Karpas-422 (cell line): ENCODE measurements around the gene COPE. TPM values are rescaled to one million over a fixed set of nuclear protein-coding genes. Genes with fewer than 3 reads are reported as not detected.

Experiments
- DNase-seq: peaks from one replicate; pipeline ENCODE4 v3.0.0-alpha.2; 2015
- H2AFZ ChIP-seq: fragments of 200-600 bp; sonication (generic); 2 replicates; pipeline ENCODE4 v1.6.1; 2014; ENCODE audit warnings: antibody characterized with exemption, low read length, mixed read lengths
- H3K27ac ChIP-seq: fragments of 200-600 bp; sonication (generic); 2 replicates; pipeline ENCODE4 v1.5.1; 2014; ENCODE audit warnings: mild to moderate bottlenecking, low read length, moderate library complexity
- H3K27me3 ChIP-seq: fragments of 200-600 bp; sonication (generic); 2 replicates; pipeline ENCODE4 v1.6.1; 2014; ENCODE audit warnings: low read length, mixed read lengths
- H3K36me3 ChIP-seq: fragments of 200-600 bp; sonication (generic); 2 replicates; pipeline ENCODE4 v1.6.1; 2014; ENCODE audit warnings: low read length, mixed read lengths; ENCODE audit not compliant: insufficient read depth
- H3K4me1 ChIP-seq: fragments of 200-600 bp; sonication (generic); 2 replicates; pipeline ENCODE4 v1.6.1; 2014; ENCODE audit warnings: mild to moderate bottlenecking, low read length, mixed read lengths
- H3K4me2 ChIP-seq: fragments of 200-600 bp; sonication (generic); 2 replicates; pipeline ENCODE4 v1.6.1; 2014; ENCODE audit warnings: low read length, low read depth, mild to moderate bottlenecking; ENCODE audit not compliant: poor library complexity, severe bottlenecking
- H3K4me3 ChIP-seq: fragments of 200-600 bp; sonication (generic); 2 replicates; pipeline ENCODE4 v1.5.1; 2014; ENCODE audit warnings: mild to moderate bottlenecking, antibody characterized with exemption, low read length, mixed read lengths
- H3K79me2 ChIP-seq: fragments of 200-600 bp; sonication (generic); 2 replicates; pipeline ENCODE4 v1.6.1; 2014; ENCODE audit warnings: mild to moderate bottlenecking, low read length, mixed read lengths
- H3K9ac ChIP-seq: fragments of 200-600 bp; sonication (generic); 2 replicates; pipeline ENCODE4 v1.6.0; 2014; ENCODE audit warnings: low read length
- H3K9me2 ChIP-seq: fragments of 200-600 bp; sonication (generic), shearing (Covaris generic); replicated peaks from 2 replicates; pipeline ENCODE4 v1.6.0; 2014; ENCODE audit warnings: mild to moderate bottlenecking, low read length, moderate library complexity; ENCODE audit not compliant: insufficient read depth
- H3K9me3 ChIP-seq: fragments of 300-700, 200-600 bp; sonication (generic); 2 replicates; pipeline ENCODE4 v1.6.1; 2014; ENCODE audit warnings: low read length, mixed read lengths
- H4K20me1 ChIP-seq: fragments of 200-600 bp; sonication (generic); 2 replicates; pipeline ENCODE4 v1.6.1; 2014; ENCODE audit warnings: mild to moderate bottlenecking, antibody characterized with exemption, low read length, low read depth; ENCODE audit not compliant: insufficient read depth
- total RNA-seq: library from RNA; depleted of rRNA; stranded (reverse); fragments of >200 nt; shearing (Covaris generic); gene quantifications from 2 replicates; pipeline ENCODE4 v1.2.3, GENCODE V29; 2014; ENCODE audit warnings: low replicate concordance

COPE gene
- total RNA-seq, 1 experiment from 2014 or later = 145 TPM

DNA sequence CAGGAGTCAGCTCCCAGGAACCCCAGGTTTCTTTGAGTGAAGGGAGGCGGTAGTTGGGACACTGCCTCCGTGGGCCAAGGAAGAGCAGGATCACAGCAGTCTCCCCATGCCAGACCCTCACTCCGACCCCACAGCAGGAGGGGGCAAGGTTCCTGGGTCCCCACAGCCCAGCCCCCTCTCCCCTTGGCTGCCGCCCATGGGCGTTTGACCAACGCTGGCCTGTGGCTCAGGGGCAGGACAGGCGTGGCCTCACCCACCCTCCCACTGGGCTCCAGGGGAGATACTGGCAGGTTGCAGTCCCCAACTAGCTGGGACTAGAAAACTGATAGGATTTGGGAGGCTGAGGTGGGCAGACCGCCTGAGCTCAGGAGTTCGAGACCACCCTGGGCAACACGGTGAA is 9.2 kb downstream of the COPE start:
- no peaks in the 10 kb centered on the region for H3K9me2 ChIP-seq
- no peak overlapping the region for H3K9ac ChIP-seq
- H3K4me2 ChIP-seq = no peak overlapping the region
- DNase-seq = no peak
- no peak overlapping the region for H2AFZ ChIP-seq
- H3K27me3 ChIP-seq = no peaks in the 10 kb centered on the region
- peaks cover 4% of the 10 kb centered on the region; the same call in 1 of the 2 replicates for H3K36me3 ChIP-seq
- H3K79me2 ChIP-seq = peaks cover 11% of the 10 kb centered on the region
- no peaks in the 10 kb centered on the region for H3K4me1 ChIP-seq
- H3K27ac ChIP-seq = no peak overlapping the region
- H4K20me1 ChIP-seq = peaks cover 10% of the 10 kb centered on the region; the same call in 1 of the 2 replicates
- H3K4me3 ChIP-seq = no peak overlapping the region
- no peaks in the 10 kb centered on the region for H3K9me3 ChIP-seq

DNA sequence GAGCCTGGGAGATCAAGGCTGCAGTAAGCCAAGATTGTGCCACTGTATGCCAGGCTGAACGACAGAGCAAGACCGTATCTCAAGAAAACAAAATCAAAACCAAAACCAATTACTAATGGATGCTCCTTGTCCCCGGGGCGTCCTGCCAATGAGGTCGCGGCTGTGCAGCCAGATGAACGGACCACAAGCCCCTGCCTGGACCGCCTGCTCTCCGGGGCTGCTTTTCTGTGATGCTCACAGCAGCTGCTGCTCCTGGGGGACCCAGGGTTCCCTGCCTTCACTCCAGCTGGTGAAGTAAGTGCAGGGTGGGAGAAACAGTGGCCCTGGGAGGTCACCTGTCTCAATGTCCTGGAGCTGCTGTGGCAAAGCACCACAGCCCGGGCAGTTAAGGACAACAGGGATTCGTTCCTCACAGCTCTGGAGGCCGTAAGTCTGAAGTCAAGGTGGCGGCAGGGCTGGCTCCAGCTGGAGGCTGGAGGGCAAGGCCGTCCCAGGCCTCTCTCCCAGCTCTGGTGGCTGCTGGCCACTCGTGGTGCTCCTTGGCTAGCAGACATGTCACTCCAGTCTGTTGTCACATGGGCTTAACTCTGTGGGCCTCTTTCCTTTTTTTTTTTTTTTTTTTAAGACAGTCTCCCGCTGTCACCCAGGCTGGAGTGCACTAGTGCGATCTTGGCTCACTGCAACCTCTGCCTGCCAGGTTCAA is 10.1 kb downstream of the COPE start:
- Histone ChIP-seq H3K27me3 (no peaks in the 10 kb centered on the region), H3K27ac (no peak overlapping the region), H3K9me3 (no peaks in the 10 kb centered on the region), H3K9ac (no peak overlapping the region), H3K79me2 (peaks cover 8% of the 10 kb centered on the region; the same call in 1 of the 2 replicates), H3K4me1 (no peaks in the 10 kb centered on the region), H3K4me2 (no peak overlapping the region), H3K36me3 (0 out of 2 replicates have a peak, but pooled peaks cover 3% of the 10 kb centered on the region), H3K9me2 (no peaks in the 10 kb centered on the region), H3K4me3 (no peak overlapping the region), H2AFZ (no peak overlapping the region), H4K20me1 (0 out of 2 replicates have a peak, but pooled peaks cover 9% of the 10 kb centered on the region)
- no peak for DNase-seq

DNA sequence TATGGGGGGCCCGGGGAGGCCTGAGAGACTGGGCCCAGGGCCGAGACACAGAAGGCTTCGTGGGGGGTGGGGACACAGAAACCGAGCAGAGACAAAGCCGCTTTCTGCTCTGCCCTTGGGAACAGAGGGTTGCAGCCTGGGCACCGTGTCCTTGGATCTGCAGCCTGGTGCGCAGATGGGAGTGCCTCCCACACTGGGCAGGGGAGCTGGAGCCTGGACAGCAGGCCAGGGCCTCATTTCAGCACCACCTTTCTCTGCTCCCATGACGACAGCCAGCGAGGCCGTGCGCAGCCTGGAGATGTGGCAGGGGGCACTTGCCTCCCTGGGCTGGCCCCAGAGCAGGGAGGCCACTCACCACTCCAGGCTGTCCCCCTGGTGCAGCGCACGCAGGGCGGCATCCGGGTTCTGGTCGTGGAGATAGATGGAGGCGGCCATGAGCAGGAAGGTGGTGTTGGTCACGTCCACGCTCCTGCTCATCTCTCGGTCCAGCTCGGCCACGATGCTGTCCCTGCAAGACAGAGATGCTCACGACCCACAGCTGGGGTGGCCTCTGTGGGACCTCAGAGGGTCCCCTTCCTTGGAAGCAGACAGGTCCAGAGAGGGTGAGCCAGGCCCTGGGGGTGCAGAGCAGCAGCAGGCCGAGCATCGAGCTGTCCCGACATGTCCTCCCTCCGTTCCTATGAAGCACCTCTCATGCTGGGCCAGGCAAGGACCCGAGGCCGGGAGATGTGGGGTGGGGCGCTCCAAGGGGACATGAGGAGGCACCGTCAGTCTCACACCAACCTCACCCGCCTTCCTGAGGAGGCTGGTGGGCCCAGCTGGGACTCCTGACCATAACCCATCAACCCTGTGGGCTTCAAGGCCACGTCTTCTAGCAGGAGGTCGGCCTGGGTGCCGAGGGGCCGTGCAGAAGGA is 12.3 kb downstream of the COPE start:
- Histone ChIP-seq H4K20me1 (0 out of 2 replicates have a peak, but pooled peaks cover 6% of the 10 kb centered on the region), H3K4me1 (no peaks in the 10 kb centered on the region), H3K4me2 (no peak overlapping the region), H2AFZ (no peak overlapping the region), H3K36me3 (no peaks in the 10 kb centered on the region), H3K27ac (no peak overlapping the region), H3K9me2 (no peaks in the 10 kb centered on the region), H3K4me3 (no peak overlapping the region), H3K27me3 (no peaks in the 10 kb centered on the region), H3K79me2 (no peaks in the 10 kb centered on the region), H3K9me3 (no peaks in the 10 kb centered on the region), H3K9ac (no peak overlapping the region)
- no peak for DNase-seq

DNA sequence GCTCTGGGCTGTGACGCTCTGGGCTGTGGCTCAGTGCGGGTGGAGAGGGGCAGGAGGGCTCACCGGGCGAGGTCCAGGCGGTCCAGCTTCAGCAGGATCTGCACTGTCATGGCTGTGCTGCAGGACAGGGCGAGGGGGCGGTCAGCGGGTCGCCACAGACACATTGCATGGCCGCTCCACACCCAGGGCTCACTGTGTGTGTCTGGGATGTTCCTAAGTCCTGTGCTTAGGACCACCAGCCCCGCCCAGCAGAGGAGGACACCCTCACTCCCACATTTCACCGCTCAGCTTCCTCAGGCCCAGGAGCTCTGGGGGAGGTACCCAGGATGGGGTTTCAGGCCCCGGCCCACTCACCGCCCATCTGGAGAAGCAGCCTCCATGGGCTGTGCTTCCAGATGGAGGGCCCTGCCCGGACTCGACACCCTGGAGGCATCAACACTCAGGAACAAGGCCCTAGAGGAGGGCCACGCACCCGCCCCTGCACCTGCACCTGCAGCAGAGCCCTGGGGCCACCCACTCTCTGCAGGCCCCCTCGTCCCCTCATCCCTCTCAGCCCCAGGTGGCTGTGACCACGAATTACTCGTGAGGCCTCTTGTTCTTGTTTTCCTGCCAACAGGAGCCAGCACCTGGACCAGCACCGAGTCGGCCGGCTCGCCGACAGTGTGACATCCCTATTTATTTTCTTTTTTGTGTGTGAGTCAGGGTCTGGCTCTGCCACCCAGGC is 13.5 kb downstream of the COPE start:
- Histone ChIP-seq H3K4me2 (no peak overlapping the region), H2AFZ (no peak overlapping the region), H3K36me3 (no peaks in the 10 kb centered on the region), H3K9me3 (no peaks in the 10 kb centered on the region), H3K27me3 (no peaks in the 10 kb centered on the region), H3K4me1 (no peaks in the 10 kb centered on the region), H3K9ac (no peak overlapping the region), H3K4me3 (no peak overlapping the region), H4K20me1 (0 out of 2 replicates have a peak, but pooled peaks cover 2% of the 10 kb centered on the region), H3K79me2 (no peaks in the 10 kb centered on the region), H3K9me2 (no peaks in the 10 kb centered on the region), H3K27ac (no peak overlapping the region)
- no peak for DNase-seq

DNA sequence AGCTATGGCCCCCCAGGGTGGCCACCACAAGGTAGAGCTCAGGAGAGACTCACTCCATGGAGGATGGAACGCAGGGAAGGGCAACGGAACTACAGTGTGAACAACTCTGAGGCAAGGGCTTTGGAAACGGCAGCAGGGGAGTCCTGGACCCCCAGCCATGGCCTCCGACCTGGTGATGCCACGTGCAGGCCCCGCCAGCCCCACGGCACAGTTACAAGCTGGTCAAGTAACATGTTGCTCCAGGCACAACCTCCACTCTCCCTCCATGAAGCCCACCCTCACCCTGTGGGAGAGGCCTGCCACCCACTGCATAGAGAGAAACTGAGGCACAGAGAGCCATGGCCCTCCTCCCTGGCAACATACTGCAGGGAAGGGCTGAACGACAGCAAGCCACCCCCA is 14.1 kb downstream of the COPE start:
- Histone ChIP-seq H3K27ac (no peak overlapping the region), H3K9me2 (no peaks in the 10 kb centered on the region), H3K4me3 (no peak overlapping the region), H3K79me2 (no peaks in the 10 kb centered on the region), H3K9ac (no peak overlapping the region), H2AFZ (no peak overlapping the region), H3K27me3 (no peaks in the 10 kb centered on the region), H3K4me1 (no peaks in the 10 kb centered on the region), H4K20me1 (no peaks in the 10 kb centered on the region), H3K36me3 (no peaks in the 10 kb centered on the region), H3K4me2 (no peak overlapping the region), H3K9me3 (no peaks in the 10 kb centered on the region)
- DNase-seq = no peak

DNA sequence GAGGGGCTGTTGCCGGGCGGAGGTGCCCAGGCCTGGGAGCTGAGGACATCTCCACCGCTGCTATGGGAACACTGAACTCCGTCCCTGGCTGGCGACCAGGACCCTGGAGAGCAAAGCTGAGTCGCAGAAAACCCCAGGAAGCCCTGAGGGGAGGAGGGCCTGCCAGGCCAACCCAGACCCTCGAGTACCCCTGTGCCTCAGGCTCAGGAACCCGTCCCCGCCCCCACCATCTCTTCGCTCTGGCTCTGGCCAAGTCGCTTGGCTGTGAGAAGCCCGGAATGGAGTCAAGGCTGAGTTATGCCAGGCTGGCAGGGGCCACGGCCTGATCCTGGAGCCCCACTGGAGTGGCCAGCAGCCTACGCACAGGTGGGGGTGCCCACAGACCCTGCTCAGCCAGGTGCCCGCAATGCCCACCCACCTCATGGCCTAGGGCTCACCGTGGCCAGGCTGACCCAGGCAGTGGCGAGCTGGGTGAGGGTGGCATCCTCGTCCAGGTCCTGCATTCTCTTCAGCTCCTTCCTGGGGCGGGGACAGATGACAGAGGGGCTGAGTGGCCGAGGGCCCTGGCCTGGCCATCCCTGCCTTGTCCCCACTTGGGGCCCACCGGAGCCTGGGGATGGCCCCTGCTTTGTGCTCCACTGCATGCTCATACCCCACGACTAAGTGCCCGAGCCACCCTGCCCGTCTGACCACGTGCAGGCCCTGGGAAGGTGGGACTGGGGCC is 14.7 kb downstream of the COPE start:
- Histone ChIP-seq H3K79me2 (no peaks in the 10 kb centered on the region), H3K9me3 (no peaks in the 10 kb centered on the region), H3K4me1 (no peaks in the 10 kb centered on the region), H3K36me3 (no peaks in the 10 kb centered on the region), H3K27me3 (no peaks in the 10 kb centered on the region), H3K9me2 (no peaks in the 10 kb centered on the region), H4K20me1 (no peaks in the 10 kb centered on the region), H3K9ac (no peak overlapping the region), H3K4me3 (no peak overlapping the region), H2AFZ (no peak overlapping the region), H3K4me2 (no peak overlapping the region), H3K27ac (no peak overlapping the region)
- no peak for DNase-seq

DNA sequence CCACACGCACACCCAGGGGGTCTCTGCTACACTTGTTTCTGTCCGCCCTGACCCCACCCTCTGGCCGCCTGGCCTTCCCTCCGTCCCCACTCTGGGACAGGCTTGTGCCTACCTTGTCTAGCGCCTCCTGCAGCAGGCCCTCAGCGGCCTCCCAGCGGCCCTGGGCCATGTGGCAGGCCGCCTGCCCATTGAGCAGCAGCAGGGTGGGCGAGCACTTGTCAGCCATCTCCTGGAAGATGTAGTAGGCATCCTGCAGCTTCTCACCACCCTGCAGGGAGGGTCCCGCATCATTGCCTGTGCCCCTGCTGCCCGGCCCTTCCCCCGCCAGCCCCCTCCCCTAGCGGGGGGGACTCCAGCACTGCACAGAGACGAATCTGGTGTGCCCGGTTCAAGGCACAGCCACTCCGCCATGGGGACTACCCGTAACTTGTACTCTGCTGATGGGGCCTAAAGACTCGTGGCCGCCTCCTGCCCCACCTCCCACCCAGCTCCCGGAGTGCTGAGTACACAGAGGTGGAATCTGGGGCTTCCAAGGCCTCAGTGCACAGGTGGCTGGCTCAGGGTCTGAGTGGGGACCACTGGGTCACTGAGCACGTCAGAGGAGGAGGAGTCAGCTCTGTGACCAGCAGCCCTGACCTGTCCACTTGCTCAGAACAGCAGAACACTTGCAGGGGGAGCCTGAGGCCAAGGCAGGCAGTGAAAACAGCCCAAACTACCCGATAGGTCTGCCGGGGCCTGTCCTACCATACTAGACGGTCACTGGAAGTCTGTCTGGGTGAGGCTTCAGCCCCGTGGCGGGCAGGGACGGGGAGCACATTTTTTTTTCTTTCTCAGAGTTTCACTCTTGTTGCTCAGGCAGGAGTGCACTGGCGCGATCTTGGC is 15.8 kb downstream of the COPE start:
- Histone ChIP-seq H3K4me3 (no peak overlapping the region), H3K27me3 (no peaks in the 10 kb centered on the region), H2AFZ (no peak overlapping the region), H3K4me2 (no peak overlapping the region), H3K27ac (no peak overlapping the region), H4K20me1 (no peaks in the 10 kb centered on the region), H3K36me3 (no peaks in the 10 kb centered on the region), H3K79me2 (no peaks in the 10 kb centered on the region), H3K9me2 (no peaks in the 10 kb centered on the region), H3K9ac (no peak overlapping the region), H3K9me3 (no peaks in the 10 kb centered on the region), H3K4me1 (no peaks in the 10 kb centered on the region)
- DNase-seq = no peak
